IMR-90 (cell line): Measurements from ENCODE around the gene POMGNT2. TPM values are rescaled to one million over a fixed set of nuclear protein-coding genes. Genes with fewer than 3 reads are reported as not detected.

Source experiments
- ATAC-seq: fragments of 200-7000 bp; cut with Tn5 transposase; 2 replicates; pipeline ENCODE4 v1.9.1; 2020; ENCODE audit warnings: low read depth, mild to moderate bottlenecking, moderate library complexity
- BruUV-seq: library from RNA; stranded (reverse); fragments of 400-500 nt; replicated peaks from 2 replicates; lab custom pipeline; 2021; lab: Mats Ljungman, UMichigan
- CTCF ChIA-PET: fragments of 300-600 bp; formaldehyde crosslinking; extraction: SDS; loops from one replicate; lab custom pipeline; 2021; ENCODE audit warnings: antibody characterized with exemption; lab: Yijun Ruan, JAX
- POLR2A ChIA-PET: fragments of 300-600 bp; sonication (Branson Sonifier 250); formaldehyde crosslinking; loops from one replicate; lab custom pipeline; 2022; ENCODE audit warnings: antibody characterized with exemption; ENCODE audit not compliant: unreplicated experiment; lab: Charles Lee
- DNase-seq: peaks from one replicate; pipeline ENCODE4 v3.0.0; 2013
- H2AFZ ChIP-seq: replicated peaks from 2 replicates; pipeline ENCODE3; 2013; ENCODE audit warnings: low read length, mild to moderate bottlenecking; ENCODE audit not compliant: poor library complexity
- H2AK5ac ChIP-seq: 2 replicates; pipeline ENCODE4 v1.6.1; 2013; ENCODE audit warnings: low read depth, low read length, inconsistent platforms
- H2AK9ac ChIP-seq: replicated peaks from 2 replicates; pipeline ENCODE3; 2013; ENCODE audit warnings: mild to moderate bottlenecking, low read depth, low read length, moderate library complexity; ENCODE audit not compliant: poor library complexity
- H2BK120ac ChIP-seq: 2 replicates; pipeline ENCODE4 v1.6.1; 2013; ENCODE audit warnings: low read depth, low read length, inconsistent platforms
- H2BK15ac ChIP-seq: 3 replicates; pipeline ENCODE4 v1.6.1; 2013; ENCODE audit warnings: low read depth, low read length, inconsistent platforms
- H2BK20ac ChIP-seq: 2 replicates; pipeline ENCODE4 v1.6.1; 2013; ENCODE audit warnings: low read depth, mild to moderate bottlenecking, inconsistent platforms, low read length, moderate library complexity
- H2BK5ac ChIP-seq: 2 replicates; pipeline ENCODE4 v1.6.1; 2013; ENCODE audit warnings: mild to moderate bottlenecking, low read depth, low read length, inconsistent platforms; ENCODE audit not compliant: poor library complexity, severe bottlenecking
- H3K14ac ChIP-seq: replicated peaks from 2 replicates; pipeline ENCODE4 v1.6.1; 2013; ENCODE audit warnings: low read depth, low read length, inconsistent platforms
- H3K18ac ChIP-seq: 2 replicates; pipeline ENCODE4 v1.6.1; 2013; ENCODE audit warnings: low read depth, low read length, control low read depth
- H3K23ac ChIP-seq: 2 replicates; pipeline ENCODE4 v1.6.1; 2013; ENCODE audit warnings: low read depth, low read length, inconsistent platforms
- H3K27ac ChIP-seq: 2 replicates; pipeline ENCODE4 v1.5.1; 2013; ENCODE audit warnings: mild to moderate bottlenecking, control low read depth, low read length; ENCODE audit not compliant: insufficient read depth
- H3K27me3 ChIP-seq: 2 replicates; pipeline ENCODE4 v1.6.1; 2013; ENCODE audit warnings: low read length; ENCODE audit not compliant: control insufficient read depth, insufficient read depth
- H3K36me3 ChIP-seq: 2 replicates; pipeline ENCODE4 v1.6.1; 2013; ENCODE audit warnings: low read length, mixed read lengths; ENCODE audit not compliant: control insufficient read depth, insufficient read depth
- H3K4ac ChIP-seq: 2 replicates; pipeline ENCODE4 v1.6.1; 2013; ENCODE audit warnings: low read depth, low read length, inconsistent platforms
- H3K4me1 ChIP-seq: 2 replicates; pipeline ENCODE4 v1.6.1; 2013; ENCODE audit warnings: low read length, mixed read lengths; ENCODE audit not compliant: control insufficient read depth, insufficient read depth
- H3K4me2 ChIP-seq: 2 replicates; pipeline ENCODE4 v1.6.1; 2013; ENCODE audit warnings: low read depth, mild to moderate bottlenecking, control low read depth, low read length, moderate library complexity
- H3K4me3 ChIP-seq: 2 replicates; pipeline ENCODE4 v1.5.1; 2013; ENCODE audit warnings: low read depth, mild to moderate bottlenecking, control low read depth, low read length, moderate library complexity; ENCODE audit not compliant: insufficient read depth
- H3K56ac ChIP-seq: 2 replicates; pipeline ENCODE4 v1.6.1; 2013; ENCODE audit warnings: low read length, inconsistent platforms; ENCODE audit not compliant: insufficient read depth; ENCODE audit errors: extremely low read depth
- H3K79me1 ChIP-seq, 2 experiments: 2 replicates each; pipeline ENCODE4 v1.6.1; 2013; ENCODE audit warnings: low read length in 2 of 2, inconsistent platforms in 1 of 2, low read depth in 1 of 2
- H3K9ac ChIP-seq: 2 replicates; pipeline ENCODE4 v1.6.1; 2013; ENCODE audit warnings: low read depth, low read length, control low read depth
- H3K9me1 ChIP-seq: 2 replicates; pipeline ENCODE4 v1.6.1; 2013; ENCODE audit warnings: low read length, inconsistent platforms; ENCODE audit not compliant: insufficient read depth
- H3K9me3 ChIP-seq: 2 replicates; pipeline ENCODE4 v1.6.1; 2013; ENCODE audit warnings: low read length; ENCODE audit not compliant: control insufficient read depth, insufficient read depth
- H4K20me1 ChIP-seq: 2 replicates; pipeline ENCODE4 v1.6.1; 2013; ENCODE audit warnings: low read length, inconsistent platforms; ENCODE audit not compliant: insufficient read depth
- H4K5ac ChIP-seq: 2 replicates; pipeline ENCODE4 v1.6.1; 2013; ENCODE audit warnings: mild to moderate bottlenecking, low read depth, low read length, control low read depth
- H4K8ac ChIP-seq, 2 experiments: 2 replicates each; pipeline ENCODE4 v1.6.1; 2013; ENCODE audit warnings: low read depth in 2 of 2, low read length in 2 of 2, control low read depth in 1 of 2, inconsistent platforms in 1 of 2
- H4K91ac ChIP-seq: 2 replicates; pipeline ENCODE4 v1.6.1; 2013; ENCODE audit warnings: low read depth, low read length, inconsistent platforms; ENCODE audit not compliant: insufficient read depth
- BHLHE40 ChIP-seq: fragments of 150-350 bp; IDR thresholded peaks from 2 replicates; pipeline ENCODE4 v1.6.1; 2016; ENCODE audit warnings: mild to moderate bottlenecking, low read depth, low read length
- CEBPB ChIP-seq: IDR thresholded peaks from 2 replicates; pipeline ENCODE4 v1.6.1; 2012; ENCODE audit warnings: low read depth, low read length, improper control_type of control experiment
- CHD1 ChIP-seq: IDR thresholded peaks from 2 replicates; pipeline ENCODE4 v1.6.1; 2012; ENCODE audit warnings: low read depth, low read length, improper control_type of control experiment
- FOS ChIP-seq: fragments of 150-350 bp; IDR thresholded peaks from 2 replicates; pipeline ENCODE4 v1.6.1; 2016; ENCODE audit warnings: low read depth, low read length
- MAZ ChIP-seq: IDR thresholded peaks from 2 replicates; pipeline ENCODE4 v1.6.1; 2012; ENCODE audit warnings: low read depth, mild to moderate bottlenecking, low read length, improper control_type of control experiment, moderate library complexity, borderline replicate concordance
- NFE2L2 ChIP-seq: fragments of 150-350 bp; IDR thresholded peaks from 2 replicates; pipeline ENCODE4 v1.6.1; 2016; ENCODE audit warnings: low read depth, mild to moderate bottlenecking, low read length
- POLR2A ChIP-seq: IDR thresholded peaks from 2 replicates; pipeline ENCODE4 v1.6.1; 2012; ENCODE audit warnings: mild to moderate bottlenecking, low read depth, low read length
- RAD21 ChIP-seq: IDR thresholded peaks from 2 replicates; pipeline ENCODE4 v1.6.1; 2012; ENCODE audit warnings: low read length, improper control_type of control experiment
- SMC3 ChIP-seq: fragments of 150-350 bp; IDR thresholded peaks from 2 replicates; pipeline ENCODE4 v1.6.1; 2016; ENCODE audit warnings: low read depth, mild to moderate bottlenecking, antibody characterized with exemption, low read length, moderate library complexity
- WGBS, 2 experiments: methylation state at CpG; one replicate each; pipeline versions ENCODE4 v1.1.5 to v1.1.7; 2013; ENCODE audit warnings: missing lambda C conversion rate in 2 of 2; ENCODE audit not compliant: insufficient read length in 1 of 2; ENCODE audit errors: extremely low coverage in 2 of 2; 5-methylcytosine and 5-hydroxymethylcytosine counted together
- dilution Hi-C: fragments of 300-500 bp; cut with HindIII; formaldehyde crosslinking; loops from one replicate; pipeline ENCODE4 v1.14.3; 2018; ENCODE audit warnings: low sequenced_read_pairs; ENCODE audit not compliant: unreplicated experiment
- in situ Hi-C: fragments of 300-500 bp; cut with MboI; formaldehyde crosslinking; loops from 3 replicates; pipeline ENCODE4 v1.14.3; 2019; ENCODE audit warnings: low sequenced_read_pairs, inconsistent platforms, mixed read lengths
- intact Hi-C: fragments of 100-400 bp; cut with micrococcal nuclease; formaldehyde crosslinking; loops from 2 replicates; pipeline ENCODE4 v1.10.0; 2022
- polyA plus RNA-seq, 3 experiments: library from polyadenylated mRNA; depleted of rRNA; stranded (reverse); fragments of >200 nt; gene quantifications; 2 replicates each; pipeline ENCODE4 v1.2.3, GENCODE V29; 2012; ENCODE audit warnings: low replicate concordance in 1 of 3
- total RNA-seq: library from RNA; depleted of rRNA; stranded (reverse); fragments of >200 nt; gene quantifications from 2 replicates; pipeline ENCODE4 v1.2.3, GENCODE V29; 2012
- TF ChIP-seq, protein P1 (sequence below): fragments of 150-350 bp; IDR thresholded peaks from 2 replicates; pipeline ENCODE4 v1.6.1; 2017; ENCODE audit warnings: mild to moderate bottlenecking, antibody characterized with exemption, low read length, low read depth
- TF ChIP-seq, protein P2 (sequence below): conservative IDR thresholded peaks from 2 replicates; pipeline ENCODE4 v1.5.1; 2012; ENCODE audit warnings: mild to moderate bottlenecking, low read depth, low read length, improper control_type of control experiment

POMGNT2 gene
- total and polyA plus RNA-seq, 2 of the 4 experiments (the other 2 are of a cell fraction): 7.5 to 16.2 TPM

DNA sequence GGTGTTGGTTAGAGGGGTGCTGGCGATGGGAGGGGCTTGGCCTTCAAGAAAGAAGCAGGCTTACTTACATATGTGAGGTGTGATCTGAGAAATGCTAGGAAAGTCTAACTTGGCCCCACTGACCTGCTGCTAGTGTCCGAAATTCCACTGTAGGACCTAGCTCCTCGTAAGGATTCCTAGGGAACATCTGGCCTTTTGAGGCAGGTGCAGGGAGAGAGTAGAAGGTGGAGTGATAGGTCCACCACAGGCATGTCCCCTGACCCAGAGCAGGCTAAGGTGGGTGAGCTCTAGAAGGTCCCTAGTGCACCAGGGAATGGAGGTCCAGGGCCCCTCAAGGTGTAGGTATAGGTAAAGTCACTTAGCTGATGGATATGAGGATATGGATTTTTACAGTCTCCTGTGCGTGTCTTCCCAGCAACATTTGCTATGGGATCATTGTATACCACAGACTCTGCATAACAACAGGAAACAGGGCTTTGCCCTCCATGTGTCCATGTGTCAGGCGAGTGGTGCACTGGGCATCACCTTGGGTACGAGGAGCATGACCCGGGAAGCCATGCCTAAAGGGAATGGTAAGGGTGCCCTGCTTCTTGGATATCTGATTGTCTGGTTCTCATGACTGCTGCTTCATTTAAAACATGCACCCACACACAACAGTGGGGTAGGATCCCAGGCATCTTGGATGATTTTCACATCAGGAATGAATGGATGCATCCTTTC lies 32.6 kb downstream of the POMGNT2 start:
- intact Hi-C loops (no loop called here), in situ Hi-C loops (no loop called here), dilution Hi-C loops (no loop called here)
- H3K56ac ChIP-seq: no peak overlapping the region
- ATAC-seq (no peak), DNase-seq (no peak)
- H3K14ac ChIP-seq: no peak overlapping the region
- H2AK9ac ChIP-seq: no peak overlapping the region
- H3K9ac ChIP-seq: no peak overlapping the region
- H4K20me1 ChIP-seq: no peaks in the 10 kb centered on the region
- H2AK5ac ChIP-seq: no peak overlapping the region
- no peaks in the 10 kb centered on the region for H3K79me1 ChIP-seq
- no TSS peak for BruUV-seq
- TF ChIP-seq MAZ: no peak
- no peak for TF ChIP-seq BHLHE40
- TF ChIP-seq POLR2A: no peak
- no peak for TF ChIP-seq CHD1
- no peak for TF ChIP-seq FOS
- TF ChIP-seq NFE2L2: no peak
- TF ChIP-seq, protein P1, sequence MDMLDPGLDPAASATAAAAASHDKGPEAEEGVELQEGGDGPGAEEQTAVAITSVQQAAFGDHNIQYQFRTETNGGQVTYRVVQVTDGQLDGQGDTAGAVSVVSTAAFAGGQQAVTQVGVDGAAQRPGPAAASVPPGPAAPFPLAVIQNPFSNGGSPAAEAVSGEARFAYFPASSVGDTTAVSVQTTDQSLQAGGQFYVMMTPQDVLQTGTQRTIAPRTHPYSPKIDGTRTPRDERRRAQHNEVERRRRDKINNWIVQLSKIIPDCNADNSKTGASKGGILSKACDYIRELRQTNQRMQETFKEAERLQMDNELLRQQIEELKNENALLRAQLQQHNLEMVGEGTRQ: no peak
- no peak for TF ChIP-seq CEBPB
- TF ChIP-seq RAD21: no peak
- TF ChIP-seq, protein P2, sequence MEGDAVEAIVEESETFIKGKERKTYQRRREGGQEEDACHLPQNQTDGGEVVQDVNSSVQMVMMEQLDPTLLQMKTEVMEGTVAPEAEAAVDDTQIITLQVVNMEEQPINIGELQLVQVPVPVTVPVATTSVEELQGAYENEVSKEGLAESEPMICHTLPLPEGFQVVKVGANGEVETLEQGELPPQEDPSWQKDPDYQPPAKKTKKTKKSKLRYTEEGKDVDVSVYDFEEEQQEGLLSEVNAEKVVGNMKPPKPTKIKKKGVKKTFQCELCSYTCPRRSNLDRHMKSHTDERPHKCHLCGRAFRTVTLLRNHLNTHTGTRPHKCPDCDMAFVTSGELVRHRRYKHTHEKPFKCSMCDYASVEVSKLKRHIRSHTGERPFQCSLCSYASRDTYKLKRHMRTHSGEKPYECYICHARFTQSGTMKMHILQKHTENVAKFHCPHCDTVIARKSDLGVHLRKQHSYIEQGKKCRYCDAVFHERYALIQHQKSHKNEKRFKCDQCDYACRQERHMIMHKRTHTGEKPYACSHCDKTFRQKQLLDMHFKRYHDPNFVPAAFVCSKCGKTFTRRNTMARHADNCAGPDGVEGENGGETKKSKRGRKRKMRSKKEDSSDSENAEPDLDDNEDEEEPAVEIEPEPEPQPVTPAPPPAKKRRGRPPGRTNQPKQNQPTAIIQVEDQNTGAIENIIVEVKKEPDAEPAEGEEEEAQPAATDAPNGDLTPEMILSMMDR: no peak
- no peak for TF ChIP-seq SMC3
- POLR2A ChIA-PET: no interaction called here
- no peak overlapping the region for H3K4me3 ChIP-seq
- no peaks in the 10 kb centered on the region for H3K36me3 ChIP-seq
- no peak overlapping the region for H4K91ac ChIP-seq
- no peak overlapping the region for H4K8ac ChIP-seq
- H2BK20ac ChIP-seq: no peak overlapping the region
- H3K27ac ChIP-seq: no peak overlapping the region
- no peaks in the 10 kb centered on the region for H3K27me3 ChIP-seq
- H3K4ac ChIP-seq: no peak overlapping the region
- no peaks in the 10 kb centered on the region for H3K9me1 ChIP-seq
- no peak overlapping the region for H3K4me2 ChIP-seq
- H4K5ac ChIP-seq: no peak overlapping the region
- H3K4me1 ChIP-seq: no peaks in the 10 kb centered on the region
- no peaks in the 10 kb centered on the region for H3K9me3 ChIP-seq
- H2BK15ac ChIP-seq: no peak overlapping the region
- WGBS, 2 experiments: no CpG with 5 or more reads among the region's 7 CpGs
- H2BK5ac ChIP-seq: no peak overlapping the region
- H3K23ac ChIP-seq: no peak overlapping the region
- no peak overlapping the region for H2BK120ac ChIP-seq
- no peak overlapping the region for H3K18ac ChIP-seq
- no peak overlapping the region for H2AFZ ChIP-seq
- CTCF ChIA-PET: no interaction called here
